Hippocampal formation (tissue), 2 donors: ENCODE measurements around the gene VWA5B2.
"Not testable (repeated sequence)": the region's sequence is repeated elsewhere in the genome, so short reads cannot be mapped to it uniquely, and the experiment has no call there.

Experiments used
- DNase-seq, 2 donors: peaks; one replicate each; lab custom pipeline; 2025; lab: John Stamatoyannopoulos, UW

The VWA5B2 gene

GRCh38 chr3:184241447-184242296, 12.3 kb downstream of the VWA5B2 start:
- DNase-seq, result no peak

GRCh38 chr3:184242297-184242685, 12.9 kb downstream of the VWA5B2 start:
- DNase-seq, result no peak

- DNase-seq, result peak; percentile 60 to 68
Measured at GRCh38 chr3:184248454-184249411, 19.3 kb downstream of the VWA5B2 start, which contains the start of gene ALG3. ALG3 (minus strand) TSS chr3:184248962; CDS start chr3:184248940, 22 bp downstream.

GRCh38 chr3:184249412-184250166, 20.2 kb downstream of the VWA5B2 start, which contains the start of gene EEF1AKMT4:
EEF1AKMT4 (plus strand) TSS chr3:184249672; CDS start chr3:184249695, 23 bp downstream.
- peak; percentile 88 to 93 for DNase-seq

GRCh38 chr3:184250167-184250828, 20.9 kb downstream of the VWA5B2 start:
- peak; percentile 63 to 82 for DNase-seq

GRCh38 chr3:184255291-184256039, 26.1 kb downstream of the VWA5B2 start:
- no peak for DNase-seq

GRCh38 chr3:184257083-184257915, 27.9 kb downstream of the VWA5B2 start:
- no peak for DNase-seq

- DNase-seq, result no peak
Measured at GRCh38 chr3:184258926-184259325, 29.5 kb downstream of the VWA5B2 start.

- no peak for DNase-seq
Measured at GRCh38 chr3:184259396-184259877, 30.1 kb downstream of the VWA5B2 start.

- DNase-seq, result no peak
Measured at GRCh38 chr3:184259878-184260723, 30.7 kb downstream of the VWA5B2 start.

GRCh38 chr3:184260724-184261269, 31.4 kb downstream of the VWA5B2 start:
- DNase-seq, result no peak

GRCh38 chr3:184261270-184261853, 32.0 kb downstream of the VWA5B2 start, which contains the start of gene CAMK2N2:
CAMK2N2 (minus strand) TSS chr3:184261553; CDS start chr3:184261285, 268 bp downstream.
- DNase-seq, result peak; percentile 42 to 44

- DNase-seq, result no peak
Measured at GRCh38 chr3:184261854-184262763, 32.7 kb downstream of the VWA5B2 start.

GRCh38 chr3:184262764-184263179, 33.4 kb downstream of the VWA5B2 start:
- DNase-seq, result no peak

GRCh38 chr3:184267249-184267648, 37.9 kb downstream of the VWA5B2 start:
- not testable (repeated sequence) for DNase-seq

GRCh38 chr3:184272269-184272668, 42.9 kb downstream of the VWA5B2 start:
- no peak for DNase-seq
